ENCODE measurements around the gene OBI1. TPM values are rescaled to one million over a fixed set of nuclear protein-coding genes. Genes with fewer than 3 reads are reported as not detected.

OBI1 gene
- total RNA-seq, 1 donor from 2014 or later, result 26.1 TPM

DNA sequence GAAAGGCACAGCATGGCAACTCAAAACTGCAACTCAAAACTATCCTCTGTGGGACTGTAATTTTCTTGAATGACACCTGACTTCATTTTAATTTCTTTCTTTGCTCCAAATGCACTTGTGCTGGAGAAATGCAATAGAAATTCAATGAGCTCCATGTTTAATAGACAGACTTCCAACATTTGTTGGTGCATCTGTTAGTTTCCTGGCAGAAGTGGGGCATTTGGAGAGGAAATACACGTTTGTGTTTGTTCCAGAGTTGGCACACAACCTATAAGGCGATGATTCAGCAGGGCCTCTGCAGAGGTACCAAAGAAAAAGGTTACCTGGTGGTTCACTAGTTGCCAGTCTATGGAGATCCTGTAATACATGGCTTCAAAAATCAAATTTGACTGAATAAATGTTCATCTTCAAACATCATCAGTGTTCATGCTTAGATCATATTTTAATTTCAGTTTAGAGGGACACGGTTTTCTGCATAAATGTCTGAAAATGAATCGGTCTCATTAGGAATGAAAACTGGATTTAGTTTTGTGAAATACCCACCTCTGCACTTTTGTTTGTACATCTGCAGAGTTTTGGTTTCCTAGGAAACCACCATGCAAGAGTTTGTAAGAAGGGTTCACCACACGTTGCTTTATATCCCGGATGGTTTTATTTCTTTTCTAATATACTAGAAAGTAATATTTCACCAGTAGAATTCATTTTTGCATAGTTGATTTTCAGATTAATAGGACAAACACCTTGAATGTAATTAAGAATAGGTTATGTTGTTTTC is 21.8 kb upstream of the OBI1 start:
- no peak overlapping the region for H3K27ac Mint-ChIP-seq (ENCODE audit: unreplicated experiment)
- TF ChIP-seq, protein P1, sequence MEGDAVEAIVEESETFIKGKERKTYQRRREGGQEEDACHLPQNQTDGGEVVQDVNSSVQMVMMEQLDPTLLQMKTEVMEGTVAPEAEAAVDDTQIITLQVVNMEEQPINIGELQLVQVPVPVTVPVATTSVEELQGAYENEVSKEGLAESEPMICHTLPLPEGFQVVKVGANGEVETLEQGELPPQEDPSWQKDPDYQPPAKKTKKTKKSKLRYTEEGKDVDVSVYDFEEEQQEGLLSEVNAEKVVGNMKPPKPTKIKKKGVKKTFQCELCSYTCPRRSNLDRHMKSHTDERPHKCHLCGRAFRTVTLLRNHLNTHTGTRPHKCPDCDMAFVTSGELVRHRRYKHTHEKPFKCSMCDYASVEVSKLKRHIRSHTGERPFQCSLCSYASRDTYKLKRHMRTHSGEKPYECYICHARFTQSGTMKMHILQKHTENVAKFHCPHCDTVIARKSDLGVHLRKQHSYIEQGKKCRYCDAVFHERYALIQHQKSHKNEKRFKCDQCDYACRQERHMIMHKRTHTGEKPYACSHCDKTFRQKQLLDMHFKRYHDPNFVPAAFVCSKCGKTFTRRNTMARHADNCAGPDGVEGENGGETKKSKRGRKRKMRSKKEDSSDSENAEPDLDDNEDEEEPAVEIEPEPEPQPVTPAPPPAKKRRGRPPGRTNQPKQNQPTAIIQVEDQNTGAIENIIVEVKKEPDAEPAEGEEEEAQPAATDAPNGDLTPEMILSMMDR (conservative IDR thresholded peaks at IDR 0.05), result no peak
- H3K4me3 Mint-ChIP-seq, result no peak overlapping the region
- no peaks in the 10 kb centered on the region for H3K27me3 Mint-ChIP-seq (ENCODE audit: low read depth)
- no peaks in the 10 kb centered on the region for H3K4me1 Mint-ChIP-seq
- peaks cover 2% of the 10 kb centered on the region for H3K36me3 Mint-ChIP-seq (ENCODE audit: low read depth)
- H3K9me3 Mint-ChIP-seq, result peaks cover 2% of the 10 kb centered on the region
- DNase-seq (ENCODE audit: low read depth, low spot score), result no peak

DNA sequence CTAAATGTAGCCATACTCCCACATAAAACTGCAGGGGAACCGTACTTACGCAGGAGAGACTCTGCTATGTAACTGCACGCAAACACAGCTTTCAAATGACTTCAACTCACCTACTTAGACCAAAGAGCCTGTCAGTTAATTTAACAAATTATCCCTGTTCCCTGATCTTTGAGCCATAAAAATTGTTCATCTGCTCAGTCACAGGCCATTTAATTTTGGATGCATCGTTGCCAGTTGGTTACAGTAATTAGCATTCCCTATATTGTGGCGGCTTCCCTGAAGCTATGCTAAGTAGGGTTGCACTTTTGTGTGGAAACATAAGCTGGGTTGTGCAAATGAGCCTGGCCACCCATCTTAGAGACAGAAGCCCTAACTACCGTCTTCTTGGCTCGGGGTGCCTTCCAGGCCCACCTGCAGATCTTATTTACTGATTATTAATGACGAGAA is 21.2 kb upstream of the OBI1 start:
- H3K9me3 Mint-ChIP-seq, result peaks cover 2% of the 10 kb centered on the region
- peaks cover under 1% of the 10 kb centered on the region for H3K36me3 Mint-ChIP-seq (ENCODE audit: low read depth)
- DNase-seq (ENCODE audit: low read depth, low spot score), result no peak
- TF ChIP-seq, protein P1 (conservative IDR thresholded peaks at IDR 0.05), result no peak
- H3K27ac Mint-ChIP-seq (ENCODE audit: unreplicated experiment), result no peak overlapping the region
- H3K4me1 Mint-ChIP-seq, result no peaks in the 10 kb centered on the region
- no peaks in the 10 kb centered on the region for H3K27me3 Mint-ChIP-seq (ENCODE audit: low read depth)
- H3K4me3 Mint-ChIP-seq, result no peak overlapping the region

DNA sequence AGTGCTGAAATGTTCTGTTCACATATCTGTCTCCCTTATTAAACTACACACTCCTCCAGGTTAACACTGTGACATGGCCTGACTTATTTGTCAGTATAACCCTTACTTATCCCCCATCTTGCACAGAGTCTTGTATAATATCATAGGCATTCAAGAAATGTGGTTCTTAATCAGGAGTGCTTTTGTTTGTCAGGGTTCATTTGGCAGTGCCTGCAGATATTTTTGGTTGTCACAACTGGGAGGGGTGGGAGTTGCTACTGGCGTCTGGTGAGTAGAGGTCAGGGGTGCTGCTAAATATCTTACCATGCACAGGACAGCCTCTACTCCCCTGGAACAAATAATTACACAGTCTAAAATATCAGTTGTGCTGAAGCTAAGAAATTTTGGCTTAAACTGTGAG is 20.4 kb upstream of the OBI1 start:
- H3K27ac Mint-ChIP-seq (ENCODE audit: unreplicated experiment), result no peak overlapping the region
- DNase-seq (ENCODE audit: low read depth, low spot score), result no peak

DNA sequence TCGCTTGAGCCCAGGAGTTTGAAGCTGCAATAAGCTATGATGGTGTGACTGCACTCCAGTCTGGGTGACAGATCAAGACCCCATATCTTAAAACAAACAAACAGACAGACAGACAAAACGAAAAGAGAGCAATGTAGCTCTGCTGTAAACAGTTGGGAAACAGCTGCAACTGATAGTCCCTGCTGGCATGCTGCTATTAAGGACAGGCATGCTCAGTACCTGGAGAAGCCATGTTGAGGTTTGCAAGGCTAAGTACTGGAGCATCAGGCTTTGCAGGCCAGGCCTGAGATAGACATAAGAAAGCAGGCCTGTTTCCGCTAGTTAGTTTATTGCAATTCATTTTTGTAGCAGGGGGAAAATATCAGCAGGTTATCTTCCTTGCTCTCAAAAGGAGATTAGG is 16.2 kb upstream of the OBI1 start:
- TF ChIP-seq, protein P1 (conservative IDR thresholded peaks at IDR 0.05), result no peak
- no peak overlapping the region for H3K4me3 Mint-ChIP-seq
- H3K36me3 Mint-ChIP-seq (ENCODE audit: low read depth), result no peaks in the 10 kb centered on the region
- H3K4me1 Mint-ChIP-seq, result no peaks in the 10 kb centered on the region
- no peak overlapping the region for H3K27ac Mint-ChIP-seq (ENCODE audit: unreplicated experiment)
- DNase-seq (ENCODE audit: low read depth, low spot score), result no peak
- no peaks in the 10 kb centered on the region for H3K9me3 Mint-ChIP-seq
- peaks cover 12% of the 10 kb centered on the region for H3K27me3 Mint-ChIP-seq (ENCODE audit: low read depth)

More for the DNA sequence above, 20.4 kb upstream of the OBI1 start:
- peaks cover 2% of the 10 kb centered on the region for H3K9me3 Mint-ChIP-seq
- no peaks in the 10 kb centered on the region for H3K4me1 Mint-ChIP-seq
- H3K36me3 Mint-ChIP-seq (ENCODE audit: low read depth), result no peaks in the 10 kb centered on the region
- H3K27me3 Mint-ChIP-seq (ENCODE audit: low read depth), result no peaks in the 10 kb centered on the region
- H3K4me3 Mint-ChIP-seq, result no peak overlapping the region
- TF ChIP-seq, protein P1 (conservative IDR thresholded peaks at IDR 0.05), result no peak

DNA sequence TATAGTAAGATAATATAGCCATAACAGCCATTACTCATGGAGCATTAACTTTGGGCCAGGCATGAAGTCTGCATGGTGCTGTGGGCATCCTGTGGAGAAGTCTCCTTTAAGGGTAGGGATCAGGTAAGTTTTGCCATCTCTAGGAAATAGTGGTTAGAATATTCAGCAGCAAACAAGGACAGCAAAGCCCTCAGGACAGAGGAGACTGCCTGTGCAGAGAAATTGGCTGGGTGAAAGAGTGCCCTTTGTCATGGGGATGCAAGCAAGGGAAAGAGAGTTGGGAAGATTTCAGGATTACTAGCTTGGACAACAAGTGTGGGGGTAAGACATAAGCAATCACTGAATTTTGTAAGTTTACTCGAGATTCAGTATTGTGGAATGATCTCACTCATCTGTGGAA is 15.7 kb upstream of the OBI1 start:
- H3K27me3 Mint-ChIP-seq (ENCODE audit: low read depth), result peaks cover 14% of the 10 kb centered on the region
- no peaks in the 10 kb centered on the region for H3K36me3 Mint-ChIP-seq (ENCODE audit: low read depth)
- H3K9me3 Mint-ChIP-seq, result no peaks in the 10 kb centered on the region
- no peak for DNase-seq (ENCODE audit: low read depth, low spot score)
- no peak overlapping the region for H3K27ac Mint-ChIP-seq (ENCODE audit: unreplicated experiment)
- H3K4me3 Mint-ChIP-seq, result no peak overlapping the region
- H3K4me1 Mint-ChIP-seq, result no peaks in the 10 kb centered on the region
- TF ChIP-seq, protein P1 (conservative IDR thresholded peaks at IDR 0.05), result no peak

Measured in neural crest cell (in vitro differentiated cells).